Fibroblast of upper back skin (primary cell): ENCODE measurements around the gene EN1.

Experiments
- DNase-seq: peaks from one replicate; pipeline ENCODE4 v3.0.0-alpha.2; 2013

The EN1 gene

DNA sequence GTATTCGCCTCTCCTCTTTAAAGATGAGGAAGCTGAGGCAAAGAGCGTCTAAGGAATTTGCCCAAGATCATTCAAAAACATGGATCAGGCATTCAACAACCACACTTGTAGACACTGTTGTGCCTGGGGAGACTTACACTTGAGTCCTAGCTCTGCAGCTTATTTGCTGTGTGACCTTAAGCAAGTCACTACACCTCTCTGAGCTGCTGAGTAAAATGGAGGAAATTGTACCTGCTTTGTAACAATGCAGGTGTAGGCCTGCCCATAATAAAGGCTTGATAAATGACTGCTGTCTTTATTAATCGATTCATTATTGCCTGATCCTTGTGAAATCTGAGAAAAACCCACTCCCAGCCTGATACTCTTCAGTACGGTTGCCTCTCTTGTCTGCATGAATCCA lies 30.8 kb downstream of the EN1 start:
- DNase-seq, result no peak

DNA sequence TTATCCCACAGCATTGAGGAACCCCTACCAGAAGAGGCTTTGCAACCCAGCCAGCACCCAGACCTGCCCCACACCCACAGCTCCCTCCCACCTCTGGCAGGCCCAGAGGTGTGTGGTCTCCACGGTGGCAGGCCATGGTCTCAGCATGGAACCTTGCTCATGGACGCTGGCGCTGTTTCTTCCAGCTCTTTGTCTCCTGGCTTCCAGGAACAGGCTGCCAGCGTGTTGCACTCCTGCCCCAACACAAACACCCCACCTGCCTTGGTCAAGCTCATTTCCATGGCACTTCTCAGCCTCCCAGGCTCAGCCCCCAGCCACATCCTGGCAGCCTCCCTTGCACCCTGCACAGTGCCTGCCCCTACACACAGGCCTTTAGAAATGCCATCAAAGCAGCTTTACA lies 31.7 kb downstream of the EN1 start:
- no peak for DNase-seq

GRCh38 chr2:118815314-118815713 lies 32.1 kb downstream of the EN1 start:
- DNase-seq, result no peak

GRCh38 chr2:118814368-118814767 lies 33.1 kb downstream of the EN1 start:
- no peak for DNase-seq

DNA sequence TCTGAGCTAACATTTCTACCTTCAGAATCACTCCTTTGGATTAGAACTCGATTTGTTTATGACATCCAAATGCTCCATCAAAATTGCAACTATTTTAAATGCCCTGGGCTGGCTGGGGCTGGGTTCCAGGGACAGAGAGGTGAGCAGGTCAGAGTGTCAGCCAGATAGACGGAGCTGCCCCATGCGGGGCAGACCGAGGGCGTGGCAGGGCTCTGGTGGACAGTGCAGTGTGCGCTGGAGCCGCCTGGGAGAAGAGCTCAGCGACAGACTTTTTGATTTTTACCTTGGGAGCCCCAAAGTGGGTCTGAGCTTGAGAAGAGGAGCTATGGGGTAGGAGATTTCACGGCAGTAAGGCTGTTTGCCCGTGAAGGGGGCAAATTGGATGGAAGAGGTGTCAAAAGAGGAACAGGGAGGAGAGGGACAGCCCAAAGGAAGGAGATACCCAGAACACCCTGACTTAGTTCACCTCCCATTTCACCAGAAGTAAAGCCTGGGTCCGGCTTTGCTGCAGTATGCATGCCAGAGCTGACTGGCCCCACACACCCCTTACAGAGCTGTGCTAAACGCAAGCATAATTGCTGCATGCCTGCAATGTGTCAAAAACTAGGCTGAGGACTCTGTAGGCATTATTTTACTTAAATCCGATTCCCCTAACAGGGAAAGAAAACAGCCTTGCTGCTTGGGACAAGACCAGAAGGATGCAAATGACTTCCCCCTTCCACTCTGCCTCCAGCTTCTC lies 33.7 kb downstream of the EN1 start:
- no peak for DNase-seq

GRCh38 chr2:118813111-118813510 lies 34.3 kb downstream of the EN1 start:
- no peak for DNase-seq

DNA sequence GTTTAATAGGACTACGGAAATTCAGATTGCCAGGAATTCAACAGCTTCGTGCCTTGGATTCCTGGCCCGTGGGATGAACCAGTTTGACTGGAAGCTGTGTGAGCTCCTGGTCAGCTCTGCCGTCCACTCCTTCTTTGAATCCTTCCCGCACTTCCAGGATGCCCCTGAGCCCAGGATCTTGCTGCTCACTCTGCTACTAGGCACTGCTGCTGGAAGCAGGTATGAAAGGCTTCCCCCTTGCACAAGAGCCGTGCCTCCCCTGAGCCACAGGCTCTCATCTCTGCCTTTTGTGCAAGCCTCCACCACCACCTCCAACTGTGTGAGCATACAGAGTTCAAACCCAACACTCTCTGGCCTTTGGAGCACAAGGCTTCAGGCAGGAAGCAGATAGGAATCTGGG lies 34.9 kb downstream of the EN1 start:
- no peak for DNase-seq

DNA sequence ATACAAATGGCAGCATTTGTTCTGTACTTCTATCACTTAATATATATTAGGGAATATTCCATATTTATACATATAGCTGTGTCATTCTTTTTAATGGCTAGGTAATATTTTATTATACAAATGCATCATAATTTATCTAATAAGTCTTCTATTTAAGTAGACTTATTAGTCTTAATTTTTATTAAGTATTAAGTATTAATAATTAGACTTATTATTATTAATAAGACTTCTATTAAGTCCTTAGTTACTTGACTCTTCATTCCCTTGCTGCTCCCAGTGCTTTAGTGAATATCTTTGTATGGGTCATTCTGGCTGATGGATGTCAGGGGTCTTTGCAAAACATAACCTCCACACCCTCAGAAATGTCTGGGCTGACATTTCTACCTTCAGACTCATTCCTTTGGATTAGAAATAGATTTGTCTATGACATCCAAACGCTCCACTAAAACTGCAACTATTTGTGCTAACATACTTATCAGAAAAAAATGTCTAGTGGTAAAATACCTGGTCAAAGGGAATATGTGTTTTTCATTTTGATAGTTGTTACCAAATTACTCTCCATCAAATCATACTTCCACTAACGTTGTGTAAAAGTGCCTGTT lies 35.8 kb downstream of the EN1 start:
- peak; percentile 53 for DNase-seq

- no peak for DNase-seq
Measured at GRCh38 chr2:118810766-118811165, 36.7 kb downstream of the EN1 start.

DNA sequence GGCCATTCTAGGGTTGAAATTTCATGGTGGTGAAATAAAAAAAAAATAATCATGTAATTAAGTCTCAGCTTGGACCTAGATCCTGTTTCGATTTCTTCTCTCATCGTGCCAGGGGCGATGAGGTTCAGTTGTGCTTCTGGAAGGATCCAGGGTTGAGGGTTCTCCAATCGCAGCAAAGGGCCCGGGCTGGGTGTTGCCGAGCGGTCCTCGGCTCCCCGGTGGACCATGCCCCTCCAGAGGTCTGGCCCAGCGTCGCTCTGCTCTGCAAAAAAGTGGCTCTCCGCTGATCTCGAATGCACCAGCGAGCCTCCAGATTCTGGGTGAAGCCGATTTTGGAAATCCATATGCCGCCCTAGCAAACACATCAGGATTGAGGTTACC lies 39.0 kb downstream of the EN1 start:
- DNase-seq, result no peak

GRCh38 chr2:118807668-118808428 lies 39.6 kb downstream of the EN1 start:
- DNase-seq, result no peak

DNA sequence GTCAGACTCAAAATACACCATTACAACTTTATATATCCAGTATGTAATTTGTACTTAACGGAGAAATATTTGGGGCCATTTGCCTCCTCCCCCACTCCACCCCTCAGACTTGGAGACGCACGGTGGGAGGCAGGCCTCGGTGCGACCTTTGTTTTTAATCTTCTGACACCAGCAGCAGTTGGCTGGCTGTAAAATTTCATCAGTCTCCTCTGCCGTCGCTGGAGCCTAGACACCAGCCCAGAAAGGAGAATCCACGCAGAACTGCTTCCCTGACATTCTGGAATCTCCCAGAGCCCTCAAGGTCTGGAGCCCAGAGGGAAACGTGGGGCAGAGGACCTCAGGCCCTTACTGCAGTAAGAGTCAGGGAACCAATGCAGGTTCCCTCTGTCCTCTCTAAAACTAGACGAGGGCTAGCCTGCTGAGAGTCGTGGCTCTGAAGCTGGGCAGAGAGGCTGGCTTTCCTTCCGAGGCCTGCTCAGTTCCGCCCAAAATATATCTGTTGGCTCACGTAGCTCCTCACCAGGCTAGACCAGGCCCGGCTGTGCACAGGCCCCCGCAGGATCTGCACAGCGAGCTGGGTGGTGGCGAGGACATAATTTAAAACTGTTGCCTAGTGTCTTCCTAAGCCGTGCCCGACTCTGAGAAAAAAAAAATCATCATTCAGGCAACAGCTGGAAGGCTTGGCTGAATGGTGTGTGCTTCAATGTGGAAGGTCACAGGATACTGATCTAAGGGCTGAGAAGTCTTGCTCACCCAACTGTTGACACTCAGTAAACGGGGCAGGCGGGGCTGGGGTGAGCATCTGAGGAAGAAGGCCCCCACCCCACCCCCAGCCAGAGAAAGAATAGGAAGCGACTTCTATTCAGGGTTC lies 40.4 kb downstream of the EN1 start:
- no peak for DNase-seq

DNA sequence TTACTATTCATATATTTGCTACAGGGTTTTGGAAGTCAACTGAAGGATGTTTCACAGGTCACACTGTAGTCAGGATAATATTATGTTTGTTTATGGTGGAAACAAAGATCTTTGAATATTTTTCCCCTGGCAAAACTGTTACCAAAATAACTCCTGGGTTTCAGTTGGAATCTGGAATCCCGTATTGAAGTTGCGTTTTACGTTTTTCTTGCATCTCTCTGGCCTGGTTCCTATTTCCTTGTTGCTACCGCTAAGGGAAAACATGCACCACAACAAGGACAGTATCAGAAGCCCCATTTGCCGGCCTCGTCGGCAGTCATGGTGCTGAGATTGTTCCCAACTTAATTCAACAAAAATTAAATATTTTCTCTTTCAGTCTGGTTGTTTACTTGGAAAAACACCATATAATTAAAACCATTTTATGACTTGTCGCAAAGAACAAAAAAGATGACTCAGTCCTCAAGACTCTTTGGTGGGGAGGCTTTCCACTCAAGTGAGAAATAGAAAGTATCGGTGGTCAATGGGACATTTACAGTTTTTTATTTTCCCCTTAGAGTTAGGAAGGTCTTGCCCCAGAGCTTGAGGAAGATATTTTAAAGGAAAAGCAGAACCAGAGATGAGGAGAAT lies 42.3 kb downstream of the EN1 start:
- no peak for DNase-seq

DNA sequence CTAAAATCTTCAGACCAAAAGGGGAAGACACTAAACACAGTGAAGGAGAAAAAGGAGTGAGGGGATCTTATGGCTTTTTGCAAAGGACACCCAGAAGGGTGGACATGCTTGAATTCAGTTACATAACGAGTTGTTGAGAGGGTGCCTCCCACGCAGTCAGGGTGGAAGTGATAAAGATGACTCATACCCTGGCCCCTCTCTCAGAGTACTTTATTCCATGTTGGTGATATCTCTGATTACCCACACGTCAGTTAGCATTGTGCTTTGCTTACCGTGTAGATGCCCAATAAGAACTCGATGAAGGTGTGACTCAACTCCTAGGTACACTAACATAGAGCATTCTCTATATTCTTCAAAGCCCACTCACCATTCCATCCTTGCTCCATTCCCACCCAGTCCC lies 44.4 kb downstream of the EN1 start:
- DNase-seq, result no peak

GRCh38 chr2:118801151-118801550 lies 46.3 kb downstream of the EN1 start:
- DNase-seq, result no peak

DNA sequence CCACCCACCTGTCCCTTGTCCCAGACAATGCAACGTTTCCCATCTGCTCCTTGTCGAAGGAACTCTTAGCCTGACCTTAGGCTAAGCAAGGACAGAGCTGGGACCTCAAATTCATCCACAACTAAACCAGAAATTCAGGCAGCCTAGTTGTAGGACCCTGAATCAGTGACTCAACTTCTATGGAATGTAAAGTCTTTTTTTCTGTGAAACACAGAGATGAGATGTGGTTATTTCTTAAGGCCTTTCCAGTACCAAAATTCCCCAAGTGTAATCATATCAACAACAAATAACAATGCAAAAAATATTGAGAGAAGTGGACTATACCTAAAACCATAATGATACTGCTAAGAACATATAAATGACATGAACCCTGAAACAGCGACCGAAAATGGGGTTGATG lies 46.7 kb downstream of the EN1 start:
- peak; percentile 58 for DNase-seq

- DNase-seq, result no peak
Measured at GRCh38 chr2:118794546-118794945, 52.9 kb downstream of the EN1 start.
